SK-N-SH treated with all-trans-retinoic acid at 6 μM for 48 hours (cell line): ENCODE measurements around the gene CLHC1.

ENCODE experiments used
- BACH2 ChIP-seq: fragments of 250-450 bp; sonication (Bioruptor Pico); IDR thresholded peaks from 2 replicates; pipeline ENCODE4 v1.9.0; 2021; ENCODE audit warnings: mild to moderate bottlenecking, borderline replicate concordance
- CSDC2 ChIP-seq: fragments of 250-450 bp; sonication (Bioruptor Pico); IDR thresholded peaks from 2 replicates; pipeline ENCODE4 v1.5.0; 2020; ENCODE audit warnings: mild to moderate bottlenecking, moderate library complexity
- GLIS3 ChIP-seq: fragments of 250-450 bp; sonication (Bioruptor Pico); IDR thresholded peaks from 2 replicates; pipeline ENCODE4 v1.5.0; 2020; ENCODE audit warnings: mild to moderate bottlenecking, moderate library complexity
- OSR1 ChIP-seq: fragments of 250-450 bp; sonication (Bioruptor Pico); IDR thresholded peaks from 2 replicates; pipeline ENCODE4 v1.8.0; 2022; ENCODE audit warnings: moderate library complexity, mild to moderate bottlenecking, inconsistent platforms
- PATZ1 ChIP-seq: fragments of 250-450 bp; sonication (Bioruptor Pico); IDR thresholded peaks from 2 replicates; pipeline ENCODE4 v1.8.0; 2020; ENCODE audit warnings: mild to moderate bottlenecking, moderate library complexity, borderline replicate concordance
- PPARA ChIP-seq: fragments of 250-450 bp; sonication (Bioruptor Pico); IDR thresholded peaks from 2 replicates; pipeline ENCODE4 v1.5.0; 2020; ENCODE audit warnings: mild to moderate bottlenecking, borderline replicate concordance
- RARB ChIP-seq: fragments of 250-450 bp; sonication (Bioruptor Pico); IDR thresholded peaks from 2 replicates; pipeline ENCODE4 v1.8.0; 2021; ENCODE audit warnings: mild to moderate bottlenecking, moderate library complexity
- TOX ChIP-seq: fragments of 250-450 bp; sonication (Bioruptor Pico); IDR thresholded peaks from 2 replicates; pipeline ENCODE4 v1.8.0; 2021; ENCODE audit warnings: mild to moderate bottlenecking, moderate library complexity, borderline replicate concordance
- TSHZ2 ChIP-seq: fragments of 250-450 bp; sonication (Bioruptor Pico); IDR thresholded peaks from 2 replicates; pipeline ENCODE4 v1.5.0; 2020; ENCODE audit warnings: mild to moderate bottlenecking, moderate library complexity
- ZFP30 ChIP-seq: fragments of 450-650 bp; formaldehyde crosslinking; IDR thresholded peaks from 2 replicates; pipeline ENCODE4 v1.5.0; 2022; ENCODE audit warnings: mild to moderate bottlenecking, moderate library complexity
- ZNF565 ChIP-seq: fragments of 450-650 bp; formaldehyde crosslinking; conservative IDR thresholded peaks from 2 replicates; pipeline ENCODE4 v1.5.0; 2020; ENCODE audit warnings: low read depth, mild to moderate bottlenecking, moderate library complexity
- ZNF8 ChIP-seq: fragments of 450-650 bp; formaldehyde crosslinking; IDR thresholded peaks from 2 replicates; pipeline ENCODE4 v1.5.0; 2020; ENCODE audit warnings: mild to moderate bottlenecking, moderate library complexity
- TF ChIP-seq, protein P1 (sequence below): fragments of 250-450 bp; sonication (Bioruptor Pico); IDR thresholded peaks from 2 replicates; pipeline ENCODE4 v1.8.0; 2021; ENCODE audit warnings: low read depth, mild to moderate bottlenecking, moderate library complexity, borderline replicate concordance

DNA sequence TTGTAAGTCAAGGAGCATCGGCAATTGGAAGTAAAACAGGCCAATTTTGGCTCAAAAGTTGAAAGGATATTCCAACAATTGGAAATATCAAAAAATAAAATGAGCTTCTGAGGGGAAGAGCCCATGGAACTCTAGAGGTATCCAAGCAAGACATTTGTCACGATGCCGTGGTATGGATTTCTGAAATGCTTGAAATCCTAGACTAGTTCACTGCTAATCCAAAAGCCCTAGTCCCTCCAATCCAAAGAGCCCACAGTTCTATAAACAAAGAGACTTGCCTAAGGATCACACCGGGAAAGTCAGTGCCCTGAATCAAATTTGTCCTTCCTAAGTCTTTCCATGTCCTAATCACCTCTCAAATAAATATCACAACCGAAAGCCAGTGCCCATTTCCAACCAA lies 85.1 kb downstream of the CLHC1 start:
- TF ChIP-seq, protein P1, sequence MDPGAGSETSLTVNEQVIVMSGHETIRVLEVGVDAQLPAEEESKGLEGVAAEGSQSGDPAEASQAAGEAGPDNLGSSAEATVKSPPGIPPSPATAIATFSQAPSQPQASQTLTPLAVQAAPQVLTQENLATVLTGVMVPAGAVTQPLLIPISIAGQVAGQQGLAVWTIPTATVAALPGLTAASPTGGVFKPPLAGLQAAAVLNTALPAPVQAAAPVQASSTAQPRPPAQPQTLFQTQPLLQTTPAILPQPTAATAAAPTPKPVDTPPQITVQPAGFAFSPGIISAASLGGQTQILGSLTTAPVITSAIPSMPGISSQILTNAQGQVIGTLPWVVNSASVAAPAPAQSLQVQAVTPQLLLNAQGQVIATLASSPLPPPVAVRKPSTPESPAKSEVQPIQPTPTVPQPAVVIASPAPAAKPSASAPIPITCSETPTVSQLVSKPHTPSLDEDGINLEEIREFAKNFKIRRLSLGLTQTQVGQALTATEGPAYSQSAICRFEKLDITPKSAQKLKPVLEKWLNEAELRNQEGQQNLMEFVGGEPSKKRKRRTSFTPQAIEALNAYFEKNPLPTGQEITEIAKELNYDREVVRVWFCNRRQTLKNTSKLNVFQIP: no peak
- no peak for TF ChIP-seq BACH2 (CRISPR knock-in tag)
- TF ChIP-seq RARB (CRISPR knock-in tag): no peak
- TF ChIP-seq TSHZ2 (CRISPR knock-in tag): no peak
- TF ChIP-seq TOX (CRISPR knock-in tag): no peak
- TF ChIP-seq ZFP30 (CRISPR knock-in tag): no peak
- no peak for TF ChIP-seq CSDC2 (CRISPR knock-in tag)
- no peak for TF ChIP-seq OSR1
- no peak for TF ChIP-seq PATZ1 (CRISPR knock-in tag)
- no peak for TF ChIP-seq ZNF8
- no peak for TF ChIP-seq GLIS3 (CRISPR knock-in tag)
- no peak for TF ChIP-seq PPARA (CRISPR knock-in tag)
- no peak for TF ChIP-seq ZNF565 (CRISPR knock-in tag)
